Measurements from ENCODE around the gene ACTA2.

The ACTA2 gene

GRCh38 chr10:88896372-88896993 lies 56.1 kb downstream of the ACTA2 start:
- H3K27me3 ChIP-seq (ENCODE audit: control insufficient read depth, insufficient read depth, low read length) = no peaks in the 10 kb centered on the region
- no peaks in the 10 kb centered on the region for H3K9me3 ChIP-seq (ENCODE audit: control insufficient read depth, insufficient read depth, low read length)
- no peak overlapping the region for H3K4me3 ChIP-seq (ENCODE audit: low read depth, low read length)
- no peaks in the 10 kb centered on the region for H3K36me3 ChIP-seq (ENCODE audit: control insufficient read depth, insufficient read depth, low read length)
- H3K4me1 ChIP-seq (ENCODE audit: control insufficient read depth, insufficient read depth, low read length) = peaks cover 7% of the 10 kb centered on the region
- H3K9ac ChIP-seq (ENCODE audit: low read depth, low read length) = no peak overlapping the region

GRCh38 chr10:88895250-88895649 lies 57.3 kb downstream of the ACTA2 start:
- H3K9me3 ChIP-seq (ENCODE audit: control insufficient read depth, insufficient read depth, low read length) = no peaks in the 10 kb centered on the region
- H3K4me3 ChIP-seq (ENCODE audit: low read depth, low read length) = no peak overlapping the region
- H3K4me1 ChIP-seq (ENCODE audit: control insufficient read depth, insufficient read depth, low read length) = peaks cover 7% of the 10 kb centered on the region
- no peaks in the 10 kb centered on the region for H3K27me3 ChIP-seq (ENCODE audit: control insufficient read depth, insufficient read depth, low read length)
- no peaks in the 10 kb centered on the region for H3K36me3 ChIP-seq (ENCODE audit: control insufficient read depth, insufficient read depth, low read length)
- no peak overlapping the region for H3K9ac ChIP-seq (ENCODE audit: low read depth, low read length)

DNA sequence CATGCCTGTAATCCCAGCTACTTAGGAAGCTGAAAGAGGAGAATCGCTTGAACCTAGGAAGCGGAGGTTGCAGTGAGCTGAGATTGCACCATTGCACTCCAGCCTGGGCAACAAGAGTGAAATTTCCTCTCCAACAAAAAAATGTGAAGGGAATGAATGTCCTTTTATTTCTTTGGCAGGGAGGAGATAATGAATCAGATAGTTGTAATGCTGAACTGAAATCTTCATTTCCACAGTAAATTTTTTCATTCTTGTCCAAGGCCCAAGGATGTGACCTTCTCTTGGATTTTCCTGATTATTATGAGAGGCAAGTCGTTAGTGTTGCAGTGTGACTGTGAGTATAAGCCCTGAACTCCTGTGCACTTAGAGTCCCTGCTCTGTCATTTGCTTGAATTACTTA lies 59.0 kb downstream of the ACTA2 start:
- peaks cover 7% of the 10 kb centered on the region for H3K4me1 ChIP-seq (ENCODE audit: control insufficient read depth, insufficient read depth, low read length)
- no peak overlapping the region for H3K9ac ChIP-seq (ENCODE audit: low read depth, low read length)
- no peak overlapping the region for H3K4me3 ChIP-seq (ENCODE audit: low read depth, low read length)
- no peaks in the 10 kb centered on the region for H3K36me3 ChIP-seq (ENCODE audit: control insufficient read depth, insufficient read depth, low read length)
- H3K27me3 ChIP-seq (ENCODE audit: control insufficient read depth, insufficient read depth, low read length) = no peaks in the 10 kb centered on the region
- H3K9me3 ChIP-seq (ENCODE audit: control insufficient read depth, insufficient read depth, low read length) = no peaks in the 10 kb centered on the region

DNA sequence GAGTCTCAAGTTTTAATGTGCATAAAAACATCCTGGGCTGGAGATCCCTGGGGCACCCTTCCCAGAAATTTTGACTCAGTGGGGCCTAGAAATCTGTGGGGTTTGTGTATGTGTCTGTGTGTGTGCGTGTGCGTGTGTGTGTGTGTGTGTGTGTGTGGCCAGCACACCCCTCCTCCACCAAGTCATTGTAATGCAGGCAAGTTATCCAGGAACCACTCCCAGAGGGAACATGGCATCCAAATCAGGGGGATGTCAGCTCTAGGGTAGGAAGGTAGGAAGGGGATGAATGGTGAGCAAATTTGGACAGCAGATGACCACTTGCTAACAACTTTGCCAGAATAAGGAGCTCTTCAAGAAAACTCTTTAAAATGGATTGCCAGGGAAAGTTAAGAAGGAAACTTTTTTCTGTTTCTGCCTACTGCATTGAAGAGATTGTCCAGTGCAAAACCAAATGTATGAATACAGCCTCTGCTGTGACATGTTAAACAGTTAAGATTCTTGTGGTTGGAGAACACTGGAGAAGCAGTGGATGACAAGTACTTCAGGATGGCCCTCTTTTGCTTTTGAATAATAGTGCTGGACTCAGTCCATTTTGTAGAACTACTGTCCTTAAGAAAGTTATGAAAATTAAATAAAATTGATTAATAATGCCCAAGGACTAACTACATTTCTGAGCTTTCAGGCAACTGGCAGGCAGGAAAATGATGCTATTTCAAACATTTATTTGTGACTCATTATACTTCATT lies 60.2 kb downstream of the ACTA2 start:
- Histone ChIP-seq H3K9me3 (ENCODE audit: control insufficient read depth, insufficient read depth, low read length) (no peaks in the 10 kb centered on the region), H3K36me3 (ENCODE audit: control insufficient read depth, insufficient read depth, low read length) (no peaks in the 10 kb centered on the region), H3K4me3 (ENCODE audit: low read depth, low read length) (no peak overlapping the region), H3K27me3 (ENCODE audit: control insufficient read depth, insufficient read depth, low read length) (no peaks in the 10 kb centered on the region), H3K9ac (ENCODE audit: low read depth, low read length) (no peak overlapping the region), H3K4me1 (ENCODE audit: control insufficient read depth, insufficient read depth, low read length) (peaks cover 7% of the 10 kb centered on the region)

GRCh38 chr10:88890681-88891381 lies 61.7 kb downstream of the ACTA2 start:
- H3K27me3 ChIP-seq (ENCODE audit: control insufficient read depth, insufficient read depth, low read length) = no peaks in the 10 kb centered on the region
- peaks cover 7% of the 10 kb centered on the region for H3K4me1 ChIP-seq (ENCODE audit: control insufficient read depth, insufficient read depth, low read length)
- H3K9me3 ChIP-seq (ENCODE audit: control insufficient read depth, insufficient read depth, low read length) = no peaks in the 10 kb centered on the region
- H3K4me3 ChIP-seq (ENCODE audit: low read depth, low read length) = no peak overlapping the region
- H3K9ac ChIP-seq (ENCODE audit: low read depth, low read length) = no peak overlapping the region
- H3K36me3 ChIP-seq (ENCODE audit: control insufficient read depth, insufficient read depth, low read length) = no peaks in the 10 kb centered on the region

DNA sequence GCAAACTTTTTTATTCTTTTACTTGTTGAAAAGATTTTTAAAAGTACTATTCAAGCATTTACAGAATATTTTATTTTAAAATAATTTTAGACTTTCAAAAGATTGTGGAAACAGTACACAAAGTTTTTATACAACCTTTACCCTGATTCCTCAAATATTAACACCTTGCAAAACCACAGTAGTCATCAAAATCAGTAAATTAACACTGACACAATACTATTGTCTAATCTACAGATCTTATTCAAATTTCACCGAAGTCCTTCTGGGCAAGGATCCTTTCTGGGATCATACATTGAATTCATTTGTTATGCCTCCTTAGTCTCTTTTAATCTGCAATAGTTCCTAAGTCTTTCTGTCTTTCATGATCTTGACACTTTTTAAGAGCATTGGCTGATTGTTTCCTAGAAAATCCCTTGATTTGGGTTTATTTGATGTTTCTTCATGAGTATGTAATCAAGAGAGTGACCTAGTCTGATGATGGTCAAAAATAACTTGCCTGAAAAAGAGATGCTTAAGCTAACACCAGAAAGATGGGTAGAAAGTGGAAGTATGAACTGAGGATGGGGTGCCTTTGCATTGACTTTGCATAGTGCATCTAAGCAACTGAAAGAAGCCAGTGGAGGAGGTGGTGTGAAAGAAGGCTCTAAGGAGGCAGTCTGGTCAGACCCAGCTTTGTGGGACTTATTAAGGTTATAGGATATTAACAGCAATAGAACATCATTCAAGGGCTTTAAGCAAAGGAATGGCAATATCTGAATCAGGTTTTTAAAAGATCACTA lies 62.8 kb downstream of the ACTA2 start:
- no peaks in the 10 kb centered on the region for H3K27me3 ChIP-seq (ENCODE audit: control insufficient read depth, insufficient read depth, low read length)
- H3K36me3 ChIP-seq (ENCODE audit: control insufficient read depth, insufficient read depth, low read length) = no peaks in the 10 kb centered on the region
- H3K4me3 ChIP-seq (ENCODE audit: low read depth, low read length) = no peak overlapping the region
- H3K9me3 ChIP-seq (ENCODE audit: control insufficient read depth, insufficient read depth, low read length) = no peaks in the 10 kb centered on the region
- H3K4me1 ChIP-seq (ENCODE audit: control insufficient read depth, insufficient read depth, low read length) = peaks cover 7% of the 10 kb centered on the region
- no peak overlapping the region for H3K9ac ChIP-seq (ENCODE audit: low read depth, low read length)

DNA sequence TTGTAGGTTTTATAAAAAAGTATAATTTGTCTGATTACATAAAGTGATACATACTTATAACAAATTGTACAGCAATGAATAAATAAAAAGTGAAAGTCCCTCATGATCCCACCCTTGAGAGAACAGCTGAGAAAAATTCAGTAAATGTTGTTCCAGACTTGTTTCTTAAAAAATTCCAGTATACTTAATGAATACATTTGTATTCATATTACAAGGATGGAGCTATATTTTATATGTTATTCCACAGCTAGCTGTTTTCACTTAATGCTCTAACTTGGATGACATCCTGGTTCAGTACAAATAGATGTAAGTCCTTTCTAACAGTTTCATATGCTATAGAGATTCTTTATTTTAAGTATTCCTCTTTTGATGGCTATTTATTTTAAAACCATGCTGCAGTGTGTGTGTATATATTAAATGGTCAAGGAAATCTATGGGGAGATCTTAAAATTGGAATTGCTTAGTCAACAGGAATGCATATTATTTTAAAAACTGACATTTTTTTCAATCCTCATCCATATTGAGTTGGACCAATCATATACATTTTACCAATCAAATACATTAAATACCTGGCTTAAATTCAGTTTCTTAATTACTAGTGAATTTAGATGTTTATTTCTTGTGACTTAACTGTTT lies 63.6 kb downstream of the ACTA2 start:
- Histone ChIP-seq H3K9me3 (ENCODE audit: control insufficient read depth, insufficient read depth, low read length) (no peaks in the 10 kb centered on the region), H3K27me3 (ENCODE audit: control insufficient read depth, insufficient read depth, low read length) (no peaks in the 10 kb centered on the region), H3K4me3 (ENCODE audit: low read depth, low read length) (no peak overlapping the region), H3K4me1 (ENCODE audit: control insufficient read depth, insufficient read depth, low read length) (peaks cover 7% of the 10 kb centered on the region), H3K9ac (ENCODE audit: low read depth, low read length) (no peak overlapping the region), H3K36me3 (ENCODE audit: control insufficient read depth, insufficient read depth, low read length) (no peaks in the 10 kb centered on the region)

GRCh38 chr10:88886557-88886956 lies 66.0 kb downstream of the ACTA2 start:
- Histone ChIP-seq H3K9me3 (ENCODE audit: control insufficient read depth, insufficient read depth, low read length) (no peaks in the 10 kb centered on the region), H3K4me3 (ENCODE audit: low read depth, low read length) (no peak overlapping the region), H3K36me3 (ENCODE audit: control insufficient read depth, insufficient read depth, low read length) (no peaks in the 10 kb centered on the region), H3K9ac (ENCODE audit: low read depth, low read length) (no peak overlapping the region), H3K4me1 (ENCODE audit: control insufficient read depth, insufficient read depth, low read length) (no peaks in the 10 kb centered on the region), H3K27me3 (ENCODE audit: control insufficient read depth, insufficient read depth, low read length) (peaks cover 4% of the 10 kb centered on the region)
